Activated CD4-positive, alpha-beta T cell treated with anti-CD3 and anti-CD28 coated beads for 36 hours (primary cell): ENCODE results near the gene POLR1H. TPM values are rescaled to one million over a fixed set of nuclear protein-coding genes. Genes with fewer than 3 reads are reported as not detected.
A peak's percentile ranks its signal among the peaks of the same experiment; 100 is the strongest.

Source experiments
- ATAC-seq: fragments of 200-7000 bp; cut with Tn5 transposase; one replicate; pipeline ENCODE4 v1.10.0; 2021; ENCODE audit warnings: mild to moderate bottlenecking, moderate library complexity
- CTCF ChIA-PET: fragments of 350-600 bp; sonication (Branson Sonifier 250); formaldehyde crosslinking; loops from one replicate; lab custom pipeline; 2021; ENCODE audit warnings: antibody characterized with exemption; lab: Charles Lee
- POLR2A ChIA-PET: fragments of 350-600 bp; sonication (Branson Sonifier 250); formaldehyde crosslinking; loops from one replicate; lab custom pipeline; 2021; ENCODE audit warnings: antibody characterized with exemption, inconsistent platforms; lab: Charles Lee
- DNase-seq: peaks from one replicate; pipeline ENCODE4 v3.0.0-alpha.2; 2020
- H3K27ac Mint-ChIP-seq: one replicate; pipeline ENCODE4 v1.8.0; 2021; ENCODE audit warnings: mixed read lengths
- H3K27me3 Mint-ChIP-seq: one replicate; pipeline ENCODE4 v1.8.0; 2021; ENCODE audit warnings: mixed read lengths
- H3K36me3 Mint-ChIP-seq: one replicate; pipeline ENCODE4 v1.8.0; 2021; ENCODE audit warnings: low read depth, mixed read lengths
- H3K4me1 Mint-ChIP-seq: one replicate; pipeline ENCODE4 v1.8.0; 2021; ENCODE audit warnings: mixed read lengths
- H3K4me3 Mint-ChIP-seq: one replicate; pipeline ENCODE4 v1.8.0; 2021; ENCODE audit warnings: mild to moderate bottlenecking, moderate library complexity, mixed read lengths
- H3K9me3 Mint-ChIP-seq: one replicate; pipeline ENCODE4 v1.8.0; 2021; ENCODE audit warnings: low read depth, mixed read lengths
- intact Hi-C, 2 experiments: fragments of 100-400 bp; cut with DNase I in 1 of 2; cut with micrococcal nuclease in 1 of 2; formaldehyde crosslinking; loops; one replicate each; pipeline versions ENCODE4 v1.14.2 to v1.15.1; 2022 to 2024; cut with DNase I, micrococcal nuclease
- total RNA-seq, 2 experiments: library from RNA; stranded (reverse); gene quantifications; one replicate each; pipeline ENCODE4 v1.2.3, GENCODE V29; 2021

POLR1H gene
- total RNA-seq, 2 experiments from 2014 or later: 38.2 to 65.0 TPM

DNA sequence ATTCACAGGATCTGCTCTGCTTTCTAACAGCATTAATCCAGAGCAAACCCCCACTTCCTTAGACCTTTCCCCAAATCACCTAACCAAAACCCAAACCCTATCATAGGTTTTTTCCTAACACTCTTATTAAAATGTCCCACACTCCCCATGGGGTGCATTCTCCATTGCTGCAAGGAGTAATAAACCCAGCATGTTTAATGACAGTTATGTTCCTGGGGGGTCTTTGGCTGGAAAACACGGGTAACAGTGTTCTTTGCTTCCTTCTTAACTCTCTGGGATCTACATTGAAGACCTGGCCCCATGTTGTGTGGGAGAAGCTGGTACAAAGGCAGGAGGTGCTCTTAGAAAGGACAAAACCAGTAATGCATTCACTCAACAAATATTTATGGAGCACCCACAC, 35.8 kb downstream of the POLR1H start:
- no peak for ATAC-seq
- no peak overlapping the region for H3K4me3 Mint-ChIP-seq
- H3K27ac Mint-ChIP-seq: no peak overlapping the region
- H3K4me1 Mint-ChIP-seq: peaks cover 30% of the 10 kb centered on the region
- intact Hi-C loops: no loop called here
- H3K27me3 Mint-ChIP-seq: peaks cover 62% of the 10 kb centered on the region
- ChIA-PET POLR2A (no interaction called here), CTCF (interaction anchor here (0.6 to 0.8 kb wide), 2 partner anchors 9 to 182 kb away, joined by 3 read pairs; no protein-coding TSS in a partner anchor)
- no peak for DNase-seq
- no peaks in the 10 kb centered on the region for H3K9me3 Mint-ChIP-seq
- H3K36me3 Mint-ChIP-seq: no peaks in the 10 kb centered on the region

DNA sequence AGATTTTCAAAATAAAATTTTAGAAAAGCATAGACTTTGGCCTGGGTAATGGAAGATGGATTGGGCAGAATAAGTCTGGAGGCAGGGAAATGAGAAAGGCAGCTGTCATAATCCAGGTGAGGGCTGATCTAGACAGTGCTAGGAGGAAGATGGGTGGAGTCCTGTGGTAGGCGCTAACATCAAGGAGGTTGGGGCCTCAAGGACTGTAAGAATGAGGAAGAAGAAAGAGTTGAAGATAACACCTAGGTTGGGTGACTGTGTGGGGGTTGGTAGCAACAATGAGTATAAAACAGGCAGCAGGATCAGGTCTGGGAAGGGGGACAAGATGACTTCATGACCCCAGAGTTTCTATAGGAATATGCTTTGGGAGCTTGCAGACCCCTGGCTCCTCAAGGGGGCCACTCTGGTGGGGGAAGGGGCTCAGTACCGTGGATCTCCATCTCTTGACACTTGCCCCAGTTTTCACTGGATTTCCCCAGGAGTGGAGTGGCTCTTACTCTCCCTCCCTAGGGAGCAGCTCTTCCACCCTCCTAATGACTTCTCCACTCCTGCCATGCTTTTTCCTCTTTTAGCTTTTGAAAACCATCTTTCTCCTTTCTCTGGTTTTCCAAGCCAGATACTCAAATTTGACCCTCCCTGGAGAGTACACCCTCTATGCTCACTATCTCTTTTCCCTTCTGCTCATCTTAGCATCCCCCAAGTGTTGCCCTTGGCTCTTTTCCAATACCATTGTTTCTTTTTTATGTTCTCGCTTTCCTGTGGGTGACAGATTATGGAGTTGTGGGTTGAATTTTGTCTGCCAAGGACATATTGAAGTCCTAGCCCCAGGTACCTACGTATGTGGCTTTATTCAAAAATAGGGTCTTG, 37.1 kb downstream of the POLR1H start:
- Mint-ChIP-seq H3K4me1 (peaks cover 39% of the 10 kb centered on the region), H3K27me3 (peaks cover 52% of the 10 kb centered on the region), H3K27ac (no peak overlapping the region), H3K4me3 (no peak overlapping the region), H3K9me3 (no peaks in the 10 kb centered on the region), H3K36me3 (no peaks in the 10 kb centered on the region)
- ChIA-PET CTCF (interaction anchor here (0.6 to 1.4 kb wide), 4 partner anchors 9 to 84 kb away, joined by 3 read pairs; no protein-coding TSS in a partner anchor), POLR2A (no interaction called here)
- DNase-seq (no peak), ATAC-seq (no peak)
- intact Hi-C loops: no loop called here

DNA sequence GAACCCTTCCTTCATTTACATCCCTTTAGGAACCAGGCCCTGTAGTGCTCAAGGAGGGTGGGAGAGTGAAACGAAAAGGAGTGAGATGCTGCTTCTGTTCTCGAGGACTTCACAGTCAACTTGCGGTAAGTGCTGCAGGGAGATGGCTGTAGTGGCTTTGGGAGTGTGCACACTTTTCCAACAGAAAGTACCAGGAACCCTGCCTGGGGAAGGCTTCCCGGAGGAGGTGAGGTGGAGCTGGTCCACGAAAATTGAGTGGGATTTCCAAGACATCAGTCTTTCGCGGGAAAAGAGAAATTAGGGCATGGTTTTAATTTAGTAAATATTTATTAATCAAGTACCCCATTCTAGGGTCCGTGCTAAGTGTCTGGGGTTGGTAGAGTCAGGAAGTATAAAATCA, 39.1 kb downstream of the POLR1H start:
- no peak for DNase-seq
- H3K4me1 Mint-ChIP-seq: peaks cover 45% of the 10 kb centered on the region
- CTCF ChIA-PET: interaction anchor here (0.7 to 1.6 kb wide), 2 partner anchors 31 to 71 kb away, joined by 3 to 5 read pairs; no protein-coding TSS in a partner anchor
- POLR2A ChIA-PET: no interaction called here
- intact Hi-C loops: loop anchor here (5.0 kb wide), 2 partner anchors 38 to 227 kb away; partner anchors contain the start of genes POLR1H (in 1 of the 2) and TRIM39 (in 1 of the 2)
- peaks cover 50% of the 10 kb centered on the region for H3K27me3 Mint-ChIP-seq
- H3K27ac Mint-ChIP-seq: no peak overlapping the region
- no peak for ATAC-seq
- H3K9me3 Mint-ChIP-seq: no peaks in the 10 kb centered on the region
- H3K36me3 Mint-ChIP-seq: no peaks in the 10 kb centered on the region
- peak overlapping the region; percentile 44 for H3K4me3 Mint-ChIP-seq

DNA sequence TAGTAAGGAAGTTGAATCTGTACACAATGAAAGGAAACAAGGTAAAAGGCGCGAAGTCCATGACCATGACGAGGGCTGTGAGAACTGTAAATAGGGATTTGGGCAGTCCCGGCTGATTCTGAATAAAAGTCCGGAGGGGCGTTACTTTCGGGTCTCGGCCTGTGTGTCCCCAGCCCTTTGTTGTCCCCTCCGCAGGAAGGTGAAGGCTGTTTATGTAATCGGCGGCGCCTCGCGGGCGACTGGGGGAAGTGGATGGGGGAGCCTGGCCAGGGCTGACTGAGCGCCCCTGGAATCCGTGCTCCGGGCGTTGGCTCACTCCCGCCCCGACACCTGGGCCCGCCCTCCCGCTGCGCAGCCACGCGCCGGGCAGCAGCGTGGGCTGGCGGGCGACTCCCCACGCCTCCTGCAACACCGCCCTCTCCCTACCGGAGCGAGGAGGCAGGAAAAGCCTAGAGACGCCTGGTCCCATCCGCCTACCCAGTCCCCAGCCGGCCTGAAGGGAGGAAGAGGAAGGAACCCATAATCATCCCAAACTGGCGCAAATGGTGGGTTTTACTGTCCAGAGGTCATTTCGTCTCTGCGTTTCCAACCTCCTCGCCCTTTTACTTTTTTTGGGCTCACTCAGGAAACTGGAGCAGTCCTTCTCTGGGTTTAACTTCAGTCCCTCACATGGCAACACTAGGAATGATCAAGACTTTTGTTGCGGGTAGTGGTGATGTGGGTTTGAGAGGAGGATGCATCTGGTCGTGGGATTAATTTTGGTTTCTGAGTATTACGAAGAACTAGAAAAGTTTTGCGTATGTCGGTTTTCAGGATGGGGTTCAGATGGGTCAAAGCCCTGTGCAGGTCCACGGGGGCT, 39.7 kb downstream of the POLR1H start:
- ATAC-seq: no peak

DNA sequence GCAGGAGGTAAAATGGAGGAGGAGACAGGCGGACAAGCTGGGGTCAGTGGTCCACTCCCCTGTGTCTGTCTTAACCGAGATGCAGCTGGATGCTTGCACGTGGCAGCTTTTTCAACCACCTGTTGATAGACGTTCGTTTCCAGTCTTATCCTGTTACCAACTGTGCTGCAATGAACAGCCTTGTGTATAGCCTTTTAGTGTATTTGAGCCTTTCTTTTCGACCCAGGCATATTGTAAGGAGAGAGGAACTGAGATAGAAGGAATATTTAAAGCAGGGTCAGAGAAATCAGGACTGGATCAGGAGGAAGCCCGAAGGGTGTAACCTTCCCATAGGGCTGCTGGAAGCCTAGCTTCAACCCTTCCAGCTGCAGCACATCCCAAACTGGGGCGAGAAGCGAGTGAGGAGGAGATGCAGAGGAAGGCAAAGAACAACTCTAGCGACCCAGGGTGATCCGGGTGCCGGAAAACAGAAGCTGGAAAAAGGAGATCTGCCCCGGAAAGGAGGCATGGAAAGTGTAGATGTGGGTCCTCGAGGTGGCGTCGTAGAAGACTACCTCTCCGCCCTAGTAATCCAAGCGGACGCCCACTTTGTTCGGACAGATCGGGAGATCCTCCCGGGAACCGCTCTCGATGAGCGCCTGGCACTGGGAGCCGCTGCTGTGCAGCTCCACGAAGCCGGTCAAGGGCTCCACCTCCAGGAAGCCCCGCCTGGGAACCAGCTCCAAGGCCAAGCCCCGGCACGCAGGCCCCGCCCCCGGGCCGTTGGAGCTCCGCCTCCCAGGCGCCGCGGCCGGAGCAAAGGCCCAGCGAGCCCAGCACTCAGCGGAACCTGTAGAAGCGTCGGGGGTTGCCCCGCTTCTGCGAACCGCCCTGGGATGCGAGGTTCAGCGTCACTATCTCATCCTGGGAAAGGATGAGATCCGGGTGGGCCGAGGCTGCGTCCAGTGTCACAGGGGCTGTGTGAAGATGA, 40.7 kb downstream of the POLR1H start:
- intact Hi-C loops: loop anchor here (1.0 to 5.0 kb wide), 3 partner anchors 39 to 226 kb away; partner anchors contain the start of genes POLR1H (in 2 of the 2) and TRIM39 (in 1 of the 2)
- peaks cover 46% of the 10 kb centered on the region for H3K27me3 Mint-ChIP-seq
- peak overlapping the region; percentile 61 for H3K4me3 Mint-ChIP-seq
- no peaks in the 10 kb centered on the region for H3K36me3 Mint-ChIP-seq
- H3K4me1 Mint-ChIP-seq: peaks cover 45% of the 10 kb centered on the region
- peak; percentile 81 for DNase-seq
- ATAC-seq: peak; percentile 68
- CTCF ChIA-PET: interaction anchor here (0.7 to 9.5 kb wide), 13 partner anchors 10 to 448 kb away, joined by 3 to 244 read pairs (median 4); partner anchors contain the start of gene POLR1H
- H3K27ac Mint-ChIP-seq: peak overlapping the region; percentile 13
- POLR2A ChIA-PET: interaction anchor here (0.8 to 0.9 kb wide), 2 partner anchors 40 to 137 kb away, joined by 3 read pairs; partner anchors contain the start of gene POLR1H
- no peaks in the 10 kb centered on the region for H3K9me3 Mint-ChIP-seq

More for the DNA sequence above, 39.7 kb downstream of the POLR1H start:
- Mint-ChIP-seq H3K4me3 (peak overlapping the region; percentile 61), H3K27ac (no peak overlapping the region), H3K9me3 (no peaks in the 10 kb centered on the region), H3K4me1 (peaks cover 45% of the 10 kb centered on the region), H3K36me3 (no peaks in the 10 kb centered on the region), H3K27me3 (peaks cover 46% of the 10 kb centered on the region)
- ChIA-PET POLR2A (no interaction called here), CTCF (interaction anchor here (0.7 to 9.5 kb wide), 12 partner anchors 24 to 447 kb away, joined by 3 to 244 read pairs (median 5); partner anchors contain the start of gene POLR1H)
- intact Hi-C loops: loop anchor here (5.0 kb wide), 2 partner anchors 39 to 226 kb away; partner anchors contain the start of genes POLR1H (in 1 of the 2) and TRIM39 (in 1 of the 2)
- peak; percentile 36 for DNase-seq

DNA sequence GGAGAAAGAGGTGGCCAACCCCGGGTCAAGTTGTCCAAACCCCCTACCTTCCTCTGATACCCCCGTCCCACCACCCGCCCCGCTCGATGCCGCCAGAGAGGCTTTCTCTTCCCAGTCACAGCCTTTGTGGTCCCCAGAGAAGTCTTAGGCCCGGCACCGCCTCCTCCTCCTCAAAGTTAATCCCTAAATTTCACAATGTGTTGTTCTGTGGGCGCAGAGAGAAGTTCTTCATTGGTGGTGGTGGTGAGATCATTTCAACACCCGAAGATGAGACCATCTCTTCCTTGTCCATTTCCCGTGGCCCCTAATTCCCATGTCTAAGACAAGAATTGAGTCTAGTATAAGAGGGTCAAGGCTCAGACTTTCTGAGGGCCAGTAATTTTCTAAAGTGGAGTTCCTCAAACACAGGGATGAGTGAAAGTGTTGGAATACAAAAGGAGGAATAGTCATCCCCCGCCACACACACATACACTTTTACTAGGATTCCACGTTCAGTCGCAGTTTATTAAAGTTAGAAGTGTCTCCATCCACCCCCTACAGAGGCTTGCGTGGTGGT, 41.4 kb downstream of the POLR1H start:
- intact Hi-C loops: loop anchor here (1.0 to 5.0 kb wide), 3 partner anchors 40 to 225 kb away; partner anchors contain the start of genes POLR1H (in 2 of the 2) and TRIM39 (in 1 of the 2)
- DNase-seq (peak; percentile 17), ATAC-seq (peak; percentile 21)
- peak overlapping the region; percentile 20 for H3K27ac Mint-ChIP-seq
- H3K9me3 Mint-ChIP-seq: no peaks in the 10 kb centered on the region
- no peaks in the 10 kb centered on the region for H3K36me3 Mint-ChIP-seq
- peaks cover 41% of the 10 kb centered on the region for H3K4me1 Mint-ChIP-seq
- H3K27me3 Mint-ChIP-seq: peaks cover 44% of the 10 kb centered on the region
- ChIA-PET CTCF (interaction anchor here (0.7 to 9.5 kb wide), 21 partner anchors 8 to 364 kb away, joined by 3 to 244 read pairs (median 6); partner anchors contain the start of gene POLR1H), POLR2A (interaction anchor here (0.9 kb wide), 1 partner anchor 138 kb away, joined by 3 read pairs; no protein-coding TSS in a partner anchor)
- peak overlapping the region; percentile 73 for H3K4me3 Mint-ChIP-seq

DNA sequence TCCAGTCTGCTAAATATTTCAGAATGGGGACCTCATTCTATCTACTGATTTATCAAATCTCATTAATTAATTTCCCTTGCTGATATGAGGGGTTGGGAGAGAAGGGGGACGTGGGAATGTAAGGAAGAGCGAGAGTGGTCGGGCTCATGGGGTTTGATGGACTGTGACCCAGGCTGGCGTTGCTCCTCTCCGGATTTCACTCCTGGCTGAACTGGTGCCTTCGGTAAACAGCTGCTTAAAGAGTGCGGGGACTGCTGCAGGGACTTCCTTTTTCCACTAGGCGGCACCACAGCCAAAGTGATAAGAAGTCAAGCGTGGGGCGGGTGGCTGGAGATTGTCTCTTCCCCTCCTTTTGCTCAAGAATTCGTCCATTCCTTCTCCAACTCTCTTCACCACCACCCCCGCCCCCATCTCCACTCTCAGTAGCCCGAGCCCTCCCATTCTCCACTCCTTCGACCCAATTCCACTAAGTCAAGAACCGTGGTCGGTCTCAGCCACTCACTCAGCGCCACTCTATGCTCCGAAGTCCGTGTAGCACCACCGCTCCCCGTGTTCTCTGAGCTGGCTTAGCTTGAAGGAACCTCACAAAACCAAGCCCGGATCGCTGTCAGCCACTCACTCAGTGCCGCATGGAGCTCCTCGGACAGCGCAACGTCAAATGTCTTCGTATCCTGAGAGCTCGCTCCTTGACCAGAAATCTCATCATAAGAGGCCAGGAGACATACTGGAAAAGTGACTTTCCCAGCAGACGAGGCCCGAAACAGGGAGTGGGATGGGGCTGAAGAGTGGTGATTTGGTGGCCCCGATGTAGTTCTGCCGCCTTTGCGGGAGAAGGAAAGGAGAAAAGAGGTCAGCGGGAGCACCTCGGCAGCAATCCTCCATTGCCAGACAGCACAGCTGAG, 42.2 kb downstream of the POLR1H start:
- POLR2A ChIA-PET: interaction anchor here (0.6 kb wide), 2 partner anchors 29 to 39 kb away, joined by 3 to 4 read pairs; no protein-coding TSS in a partner anchor
- Mint-ChIP-seq H3K4me3 (peak overlapping the region; percentile 73), H3K36me3 (no peaks in the 10 kb centered on the region), H3K27ac (peak overlapping the region; percentile 65), H3K9me3 (no peaks in the 10 kb centered on the region), H3K27me3 (peaks cover 47% of the 10 kb centered on the region), H3K4me1 (peaks cover 36% of the 10 kb centered on the region)
- ATAC-seq (peak; percentile 79), DNase-seq (peak; percentile 90)
- CTCF ChIA-PET: interaction anchor here (0.6 to 9.5 kb wide), 25 partner anchors 9 to 395 kb away, joined by 3 to 244 read pairs (median 4); partner anchors contain the start of genes POLR1H and TRIM40
- intact Hi-C loops: loop anchor here (1.0 to 5.0 kb wide), 7 partner anchors 28 to 224 kb away; partner anchors contain the start of genes POLR1H (in 2 of the 2), PPP1R11 (in 1 of the 2), TRIM26 (in 1 of the 2) and TRIM39 (in 1 of the 2)

DNA sequence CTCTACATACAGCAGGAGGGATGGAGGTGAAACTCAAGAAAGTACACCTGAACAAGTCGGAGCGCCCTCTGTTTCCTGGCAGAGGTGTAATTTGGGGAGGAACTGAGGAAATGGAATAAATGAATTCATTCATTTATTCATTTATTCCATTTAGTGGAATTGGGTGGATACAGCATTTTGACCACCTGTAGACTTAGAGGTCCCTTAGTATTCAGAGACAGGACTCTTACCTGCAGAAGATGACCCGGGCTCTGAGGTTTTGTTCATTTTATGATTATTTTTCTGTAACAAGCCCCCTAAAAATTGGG, 42.8 kb downstream of the POLR1H start:
- H3K27me3 Mint-ChIP-seq: peaks cover 45% of the 10 kb centered on the region
- H3K4me3 Mint-ChIP-seq: peak overlapping the region; percentile 73
- H3K36me3 Mint-ChIP-seq: no peaks in the 10 kb centered on the region
- ATAC-seq (no peak), DNase-seq (no peak)
- peaks cover 32% of the 10 kb centered on the region for H3K4me1 Mint-ChIP-seq
- no peaks in the 10 kb centered on the region for H3K9me3 Mint-ChIP-seq
- CTCF ChIA-PET: interaction anchor here (0.6 to 9.5 kb wide), 24 partner anchors 10 to 396 kb away, joined by 3 to 244 read pairs (median 5); partner anchors contain the start of genes POLR1H and TRIM40
- POLR2A ChIA-PET: no interaction called here
- no peak overlapping the region for H3K27ac Mint-ChIP-seq
- intact Hi-C loops: loop anchor here (1.0 to 5.0 kb wide), 6 partner anchors 27 to 223 kb away; partner anchors contain the start of genes POLR1H (in 1 of the 2), PPP1R11 (in 1 of the 2), TRIM26 (in 1 of the 2) and TRIM39 (in 1 of the 2)
